ENCODE results near the gene BDH2.

- no peak for TF ChIP-seq POLR2A (IDR thresholded peaks at IDR 0.05)
- TF ChIP-seq CTCF (IDR thresholded peaks at IDR 0.05) = no peak
These were observed 2.5 kb downstream of the BDH2 start for GRCh38 chr4:103097112-103097511.

All from esophagus squamous epithelium (tissue), 4 donors.